Measurements from ENCODE around the gene CDRT4.

Gene CDRT4

DNA sequence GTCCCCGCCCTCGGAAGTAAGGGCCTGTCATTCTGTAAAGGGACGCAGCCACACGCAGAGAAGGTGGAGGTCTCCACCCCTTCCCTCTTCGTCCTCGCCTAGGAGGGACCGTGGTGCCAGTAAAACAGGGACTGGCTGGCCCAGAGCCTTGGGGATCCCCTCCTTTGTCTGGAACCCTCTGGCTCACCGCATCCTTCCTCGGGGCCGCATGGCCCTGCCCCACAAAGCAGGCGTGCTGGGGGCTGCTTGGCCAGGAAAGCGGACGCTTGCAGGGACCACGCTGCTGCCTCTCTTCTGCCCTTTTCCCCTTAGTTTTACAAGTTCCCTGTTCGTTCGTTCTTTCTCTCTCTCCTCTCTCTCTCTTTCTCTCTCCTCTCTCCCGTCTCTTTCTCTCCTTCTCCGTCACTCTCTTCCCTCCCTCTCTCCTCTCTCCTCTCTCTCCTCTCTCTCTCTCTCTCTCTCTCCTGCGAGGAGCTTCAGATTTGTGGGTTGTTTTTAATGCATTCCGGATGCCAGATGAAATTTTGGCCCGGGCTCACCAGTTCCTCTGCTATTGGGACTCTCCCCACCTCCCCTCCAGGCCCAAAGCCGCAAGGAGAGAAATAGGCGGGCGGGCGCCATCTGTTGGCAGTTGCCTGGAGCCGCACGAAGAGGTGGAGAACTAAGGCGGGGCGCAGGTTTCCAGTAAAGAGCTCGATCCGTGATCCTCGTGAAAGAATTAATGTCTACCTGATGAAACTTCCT is 35.1 kb upstream of the CDRT4 start:
- H3K4me3 ChIP-seq (ENCODE audit: low read length): no peak overlapping the region
- TF ChIP-seq, protein P1, sequence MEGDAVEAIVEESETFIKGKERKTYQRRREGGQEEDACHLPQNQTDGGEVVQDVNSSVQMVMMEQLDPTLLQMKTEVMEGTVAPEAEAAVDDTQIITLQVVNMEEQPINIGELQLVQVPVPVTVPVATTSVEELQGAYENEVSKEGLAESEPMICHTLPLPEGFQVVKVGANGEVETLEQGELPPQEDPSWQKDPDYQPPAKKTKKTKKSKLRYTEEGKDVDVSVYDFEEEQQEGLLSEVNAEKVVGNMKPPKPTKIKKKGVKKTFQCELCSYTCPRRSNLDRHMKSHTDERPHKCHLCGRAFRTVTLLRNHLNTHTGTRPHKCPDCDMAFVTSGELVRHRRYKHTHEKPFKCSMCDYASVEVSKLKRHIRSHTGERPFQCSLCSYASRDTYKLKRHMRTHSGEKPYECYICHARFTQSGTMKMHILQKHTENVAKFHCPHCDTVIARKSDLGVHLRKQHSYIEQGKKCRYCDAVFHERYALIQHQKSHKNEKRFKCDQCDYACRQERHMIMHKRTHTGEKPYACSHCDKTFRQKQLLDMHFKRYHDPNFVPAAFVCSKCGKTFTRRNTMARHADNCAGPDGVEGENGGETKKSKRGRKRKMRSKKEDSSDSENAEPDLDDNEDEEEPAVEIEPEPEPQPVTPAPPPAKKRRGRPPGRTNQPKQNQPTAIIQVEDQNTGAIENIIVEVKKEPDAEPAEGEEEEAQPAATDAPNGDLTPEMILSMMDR (conservative IDR thresholded peaks at IDR 0.05; ENCODE audit: low read depth, low read length): peak; percentile 90
- no peak for DNase-seq (ENCODE audit: low read depth)

DNA sequence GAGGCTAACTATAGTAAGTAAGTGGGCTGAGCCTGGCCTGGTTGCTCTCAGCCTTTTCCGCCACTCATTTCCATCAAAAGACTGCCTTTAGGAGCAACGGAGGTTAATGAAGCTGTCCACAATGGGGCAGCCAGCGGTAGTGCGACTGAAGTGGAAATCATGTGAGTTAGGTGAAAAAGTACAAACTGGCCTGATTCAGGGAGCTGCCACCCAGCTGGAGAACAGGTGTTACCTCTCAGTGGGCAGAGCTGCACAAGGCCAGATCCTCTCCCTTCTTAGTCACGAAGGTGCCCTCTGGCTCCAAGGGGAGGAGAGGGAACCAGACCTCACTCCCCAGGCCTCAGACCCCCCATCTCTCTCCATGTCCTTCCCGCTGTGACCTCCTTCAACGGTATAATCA is 34.4 kb upstream of the CDRT4 start:
- DNase-seq (ENCODE audit: low read depth): no peak
- TF ChIP-seq, protein P1 (conservative IDR thresholded peaks at IDR 0.05; ENCODE audit: low read depth, low read length): no peak
- H3K4me3 ChIP-seq (ENCODE audit: low read length): no peak overlapping the region

DNA sequence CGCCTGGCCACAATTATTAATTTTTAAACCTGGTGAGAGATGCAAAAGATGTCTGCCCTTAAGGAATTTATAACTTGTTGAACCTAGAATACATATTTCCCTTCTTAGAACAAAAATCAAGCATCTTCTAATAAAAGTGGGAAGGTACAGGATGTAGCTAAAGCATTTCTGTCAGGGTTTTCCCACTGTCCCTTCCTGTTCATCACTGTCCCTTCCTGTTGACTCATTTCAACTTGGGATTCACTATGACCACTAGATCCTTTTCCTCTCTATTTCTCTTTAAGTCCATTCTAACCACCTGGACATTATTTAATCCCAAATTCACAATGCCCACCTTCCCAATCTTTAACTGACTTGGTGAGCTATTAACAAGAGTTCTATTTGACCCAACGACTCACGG is 33.9 kb upstream of the CDRT4 start:
- no peak overlapping the region for H3K4me3 ChIP-seq (ENCODE audit: low read length)
- DNase-seq (ENCODE audit: low read depth): no peak
- TF ChIP-seq, protein P1 (conservative IDR thresholded peaks at IDR 0.05; ENCODE audit: low read depth, low read length): no peak

DNA sequence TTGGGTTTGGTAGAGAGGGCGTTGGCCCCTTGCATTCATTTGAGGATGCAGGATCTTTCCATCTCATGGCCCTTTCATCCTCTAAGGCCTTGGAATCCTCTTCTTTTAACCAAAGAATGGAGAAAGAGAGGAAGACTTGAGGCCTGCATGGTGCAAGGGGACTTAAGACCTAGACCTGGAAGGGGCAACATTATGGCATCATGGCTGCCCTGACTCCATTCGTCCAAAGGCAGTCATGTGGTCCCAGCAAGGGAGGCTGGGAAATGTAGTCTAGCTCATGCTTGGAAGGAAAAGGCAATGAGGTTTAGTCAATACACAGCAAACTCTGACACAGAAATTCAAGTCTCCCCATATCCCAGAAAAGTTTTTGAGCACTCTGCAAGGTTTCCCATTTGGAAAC is 30.7 kb upstream of the CDRT4 start:
- TF ChIP-seq, protein P1 (conservative IDR thresholded peaks at IDR 0.05; ENCODE audit: low read depth, low read length): no peak
- no peak for DNase-seq (ENCODE audit: low read depth)

DNA sequence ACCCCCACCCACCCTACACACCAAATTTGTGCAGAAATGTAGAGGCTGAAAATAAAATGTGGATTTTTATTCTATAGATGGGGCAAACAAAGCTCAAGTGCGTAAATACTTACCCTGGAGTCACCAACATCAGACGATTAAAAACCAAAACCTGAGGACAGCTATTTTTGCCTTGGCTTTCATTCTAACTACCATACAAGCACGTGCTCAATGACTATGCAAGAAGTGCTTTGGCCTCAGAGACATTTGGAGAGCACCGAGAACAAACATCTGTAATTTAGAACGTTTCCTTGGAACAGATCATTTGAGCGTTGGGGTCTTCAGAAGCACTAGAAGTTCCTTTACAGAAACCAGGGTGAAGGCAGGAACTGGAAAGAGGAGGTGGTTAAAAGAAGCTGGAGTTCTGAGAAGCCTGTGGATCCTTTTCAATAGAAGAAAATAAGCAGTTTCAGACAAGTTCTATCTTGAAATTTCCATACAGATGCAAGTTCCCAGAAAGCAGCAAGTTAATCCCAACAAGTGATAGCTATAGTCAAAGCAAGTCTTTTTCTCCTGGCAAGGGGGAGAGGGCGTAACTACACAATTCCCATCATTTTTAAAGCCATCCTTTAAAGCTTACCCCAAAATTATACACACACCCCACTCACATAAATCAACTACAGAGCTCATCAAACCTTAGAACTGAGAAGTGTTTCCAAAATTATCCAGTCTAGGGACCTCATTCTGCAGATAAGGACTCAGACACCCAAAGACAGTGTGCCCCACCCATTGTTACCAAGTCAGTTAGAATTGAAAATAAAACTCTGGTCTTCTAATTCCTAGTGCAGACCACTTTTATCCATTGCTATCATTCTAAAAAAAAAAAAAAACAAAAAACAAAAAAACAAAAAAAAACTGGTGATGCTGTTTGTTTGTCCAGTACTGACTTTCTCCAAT is 29.6 kb upstream of the CDRT4 start:
- TF ChIP-seq, protein P1 (conservative IDR thresholded peaks at IDR 0.05; ENCODE audit: low read depth, low read length): no peak
- no peak for DNase-seq (ENCODE audit: low read depth)
- no peak overlapping the region for H3K4me3 ChIP-seq (ENCODE audit: low read length)

More for the DNA sequence above, 30.7 kb upstream of the CDRT4 start:
- no peak overlapping the region for H3K4me3 ChIP-seq (ENCODE audit: low read length)

DNA sequence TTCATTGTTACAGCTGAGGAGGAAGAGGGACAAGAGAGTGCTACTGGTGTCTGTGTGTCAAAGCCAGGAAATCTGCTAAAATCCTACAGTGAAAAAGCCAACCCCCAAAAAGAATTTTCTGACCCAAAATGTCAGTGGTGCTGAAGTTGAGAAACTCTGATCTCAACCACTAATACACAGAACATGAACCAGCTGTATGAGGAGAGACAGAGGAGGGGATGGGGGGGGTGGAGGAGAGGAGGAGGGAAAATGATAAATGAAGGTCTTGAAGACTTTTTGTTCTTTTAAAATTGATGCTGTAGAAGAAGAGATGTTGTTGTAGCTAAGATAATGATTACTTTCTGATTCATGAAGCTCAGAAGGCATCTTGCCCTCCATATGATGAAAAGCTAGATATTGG is 27.4 kb upstream of the CDRT4 start:
- TF ChIP-seq, protein P1 (conservative IDR thresholded peaks at IDR 0.05; ENCODE audit: low read depth, low read length): no peak
- no peak for DNase-seq (ENCODE audit: low read depth)
- no peak overlapping the region for H3K4me3 ChIP-seq (ENCODE audit: low read length)

Measured in retinal pigment epithelial cell (primary cell).